ENCODE data around the gene TIGD6.
"Not testable (repeated sequence)": the region's sequence is repeated elsewhere in the genome, so short reads cannot be mapped to it uniquely, and the experiment has no call there.

TIGD6 gene

DNA sequence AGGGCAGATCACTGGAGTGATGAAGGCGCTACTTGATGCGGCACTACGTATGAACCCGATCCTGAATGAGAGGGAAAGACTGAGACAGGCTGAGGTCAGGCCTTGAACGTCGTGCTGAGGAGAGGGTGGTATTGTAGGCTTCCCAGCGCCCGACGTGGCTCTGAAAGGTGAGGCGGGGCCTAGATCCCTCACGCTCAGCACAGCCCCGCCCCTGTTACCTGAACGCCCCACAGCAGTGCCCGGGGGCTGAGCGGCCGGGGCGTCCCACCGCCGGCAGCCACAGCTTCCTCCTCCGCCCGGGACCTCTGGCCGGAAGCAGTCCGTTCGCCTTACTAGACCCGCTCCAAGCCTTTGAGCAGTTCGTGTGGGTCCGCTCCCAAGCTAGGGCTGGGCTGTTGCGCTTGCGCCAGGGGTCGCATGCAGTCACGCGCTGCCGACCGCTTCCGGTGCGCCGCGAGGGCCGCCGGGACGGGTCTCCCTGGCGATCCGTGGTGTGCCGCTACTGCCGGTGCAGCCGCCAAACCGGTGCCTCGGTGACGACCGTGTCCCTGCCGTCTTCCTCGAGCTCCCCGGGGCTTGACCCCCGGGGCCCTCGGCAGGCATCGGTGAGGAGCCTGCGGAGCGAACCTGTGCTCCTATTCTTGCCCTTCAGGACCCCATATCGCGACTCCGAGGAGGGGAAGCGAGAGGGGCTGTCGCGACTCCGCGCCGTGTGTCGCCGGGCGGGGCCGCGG is at the start of gene TIGD6, which contains the start of gene HMGXB3:
Gene TIGD6, minus strand, starts transcription at position 399 of the 734 bp plus-strand sequence. CDS start 4,306 bp downstream, outside the sequence.
Gene HMGXB3, plus strand, starts transcription at position 484 of the 734 bp plus-strand sequence. CDS start 4,114 bp downstream, outside the sequence.
- H3K27me3 Mint-ChIP-seq: no peaks in the 10 kb centered on the region
- peaks cover 45% of the 10 kb centered on the region for H3K4me1 Mint-ChIP-seq
- H3K27ac Mint-ChIP-seq: peak within 1 kb of the TSS; percentile 99
- peak within 1 kb of the TSS; percentile 98 for H3K4me3 Mint-ChIP-seq
- no peaks in the 10 kb centered on the region for H3K9me3 Mint-ChIP-seq
- peaks cover 17% of the 10 kb centered on the region for H3K36me3 Mint-ChIP-seq

- Mint-ChIP-seq H3K36me3 (peaks cover 22% of the 10 kb centered on the region), H3K4me1 (peaks cover 16% of the 10 kb centered on the region), H3K27me3 (no peaks in the 10 kb centered on the region), H3K27ac (no peak overlapping the region), H3K4me3 (no peak overlapping the region), H3K9me3 (no peaks in the 10 kb centered on the region)
Observed at GRCh38 chr5:150046031-150046430, 45.6 kb upstream of the TIGD6 start.

GRCh38 chr5:150045549-150045948 is 45.1 kb upstream of the TIGD6 start:
- no peak overlapping the region for H3K4me3 Mint-ChIP-seq
- peaks cover 19% of the 10 kb centered on the region for H3K36me3 Mint-ChIP-seq
- H3K9me3 Mint-ChIP-seq: no peaks in the 10 kb centered on the region
- H3K4me1 Mint-ChIP-seq: peaks cover 16% of the 10 kb centered on the region
- H3K27ac Mint-ChIP-seq: peak overlapping the region; percentile 38
- no peaks in the 10 kb centered on the region for H3K27me3 Mint-ChIP-seq

GRCh38 chr5:150044712-150045111 is 44.3 kb upstream of the TIGD6 start:
- H3K4me1 Mint-ChIP-seq: peaks cover 16% of the 10 kb centered on the region
- peaks cover 18% of the 10 kb centered on the region for H3K36me3 Mint-ChIP-seq
- H3K4me3 Mint-ChIP-seq: no peak overlapping the region
- H3K27me3 Mint-ChIP-seq: no peaks in the 10 kb centered on the region
- H3K27ac Mint-ChIP-seq: no peak overlapping the region
- H3K9me3 Mint-ChIP-seq: no peaks in the 10 kb centered on the region

DNA sequence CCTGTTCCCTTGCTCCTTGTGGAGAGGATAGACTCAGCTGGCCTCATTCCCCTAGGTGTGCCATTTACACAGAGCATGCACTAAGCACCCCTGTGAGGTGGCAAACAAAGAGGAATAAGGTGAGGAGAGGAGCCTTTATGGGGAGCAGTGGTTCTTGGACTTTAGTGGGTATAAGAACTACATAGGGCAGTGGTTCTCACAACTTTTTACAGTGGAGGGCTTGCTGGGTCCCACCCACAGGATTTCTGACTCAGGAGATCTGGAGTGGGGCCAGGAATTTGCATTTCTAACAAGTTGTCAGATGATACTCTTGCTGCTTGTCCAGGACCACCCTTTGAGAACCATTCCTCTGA is 43.9 kb upstream of the TIGD6 start:
- Mint-ChIP-seq H3K9me3 (no peaks in the 10 kb centered on the region), H3K36me3 (peaks cover 18% of the 10 kb centered on the region), H3K27ac (peak overlapping the region; percentile 63), H3K4me1 (peaks cover 16% of the 10 kb centered on the region), H3K4me3 (no peak overlapping the region), H3K27me3 (no peaks in the 10 kb centered on the region)

DNA sequence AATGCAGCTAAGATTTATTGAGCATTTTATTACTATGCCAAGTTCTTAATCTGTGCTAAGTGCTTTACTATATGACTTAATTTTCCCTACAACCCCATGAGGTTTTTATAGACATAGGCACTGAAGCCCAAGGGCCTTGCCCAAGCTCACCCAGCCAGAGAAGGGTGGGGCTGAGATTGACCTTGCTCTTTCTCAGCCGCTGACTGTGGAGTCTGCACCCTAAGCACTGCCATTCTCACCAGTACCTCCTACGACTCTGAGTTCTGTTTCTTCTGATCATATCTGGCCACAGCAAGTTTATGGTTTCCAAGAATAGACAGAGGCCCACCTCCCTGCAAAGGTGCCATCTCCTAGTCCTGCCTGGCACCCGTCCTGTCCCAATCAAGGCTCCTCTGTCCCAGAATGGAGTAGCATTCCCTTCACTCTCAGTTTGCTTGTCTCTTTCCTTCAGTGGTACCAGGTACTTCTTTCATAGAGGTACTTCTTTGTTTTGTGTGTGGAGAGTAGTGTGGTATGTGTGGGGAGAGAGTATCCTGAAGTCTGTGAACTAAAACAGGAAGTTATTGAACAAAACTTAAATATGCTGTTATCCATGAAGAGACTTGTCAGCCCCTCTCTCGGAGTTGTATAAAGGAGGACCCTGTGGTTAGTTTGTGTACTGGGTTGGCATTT is 43.3 kb upstream of the TIGD6 start:
- Mint-ChIP-seq H3K27ac (peak overlapping the region; percentile 63), H3K36me3 (peaks cover 18% of the 10 kb centered on the region), H3K9me3 (no peaks in the 10 kb centered on the region), H3K27me3 (no peaks in the 10 kb centered on the region), H3K4me3 (no peak overlapping the region), H3K4me1 (peaks cover 16% of the 10 kb centered on the region)

- no peak overlapping the region for H3K4me3 Mint-ChIP-seq
- peaks cover 22% of the 10 kb centered on the region for H3K36me3 Mint-ChIP-seq
- H3K9me3 Mint-ChIP-seq: no peaks in the 10 kb centered on the region
- no peak overlapping the region for H3K27ac Mint-ChIP-seq
- H3K4me1 Mint-ChIP-seq: peaks cover 16% of the 10 kb centered on the region
- H3K27me3 Mint-ChIP-seq: no peaks in the 10 kb centered on the region
Observed at GRCh38 chr5:150042459-150042858, 42.0 kb upstream of the TIGD6 start.

DNA sequence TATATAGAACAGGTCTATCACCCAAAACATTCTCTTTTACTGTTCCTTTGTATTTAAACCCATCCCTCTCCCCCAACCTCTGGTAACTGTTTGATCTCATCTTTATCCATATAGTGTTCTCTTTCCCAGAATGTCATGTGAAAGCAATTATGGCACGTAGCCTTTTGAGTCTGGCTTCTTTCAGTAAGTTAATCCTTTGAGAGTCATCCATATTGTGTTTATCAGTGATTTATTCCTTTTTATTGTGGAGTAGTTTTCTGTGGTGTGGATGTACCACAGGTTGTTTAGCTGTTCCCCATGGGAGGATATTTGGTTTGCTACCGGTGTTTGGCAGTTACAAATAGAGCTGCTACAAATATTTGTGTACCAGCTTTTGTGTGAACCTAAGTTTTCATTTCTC is 38.1 kb upstream of the TIGD6 start:
- Mint-ChIP-seq H3K36me3 (peaks cover 28% of the 10 kb centered on the region), H3K4me1 (peaks cover 10% of the 10 kb centered on the region), H3K27ac (no peak overlapping the region), H3K27me3 (no peaks in the 10 kb centered on the region), H3K4me3 (no peak overlapping the region), H3K9me3 (no peaks in the 10 kb centered on the region)

DNA sequence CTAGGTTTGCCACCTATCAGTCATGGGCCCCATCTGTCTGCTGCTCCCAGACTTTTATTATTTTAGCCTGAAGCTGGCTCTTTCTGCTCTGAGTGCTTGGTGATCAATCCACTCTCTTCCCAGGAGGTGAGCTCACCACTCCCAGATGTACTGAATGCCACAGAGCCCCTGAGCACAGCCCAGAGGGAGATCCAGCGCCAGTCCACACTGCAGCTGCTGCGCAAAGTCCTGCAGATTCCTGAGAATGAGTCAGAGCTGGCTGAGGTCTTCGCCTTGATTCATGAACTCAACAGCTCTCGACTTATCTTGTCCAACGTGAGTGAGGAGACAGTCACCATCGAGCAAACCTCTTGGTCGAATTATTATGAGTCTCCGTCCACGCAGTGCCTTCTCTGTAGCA is 36.1 kb upstream of the TIGD6 start:
- no peak overlapping the region for H3K27ac Mint-ChIP-seq
- H3K4me3 Mint-ChIP-seq: no peak overlapping the region
- H3K36me3 Mint-ChIP-seq: peaks cover 27% of the 10 kb centered on the region
- H3K4me1 Mint-ChIP-seq: no peaks in the 10 kb centered on the region
- no peaks in the 10 kb centered on the region for H3K27me3 Mint-ChIP-seq
- no peaks in the 10 kb centered on the region for H3K9me3 Mint-ChIP-seq

GRCh38 chr5:150035139-150035895 is 34.9 kb upstream of the TIGD6 start:
- Mint-ChIP-seq H3K4me1 (no peaks in the 10 kb centered on the region), H3K27me3 (no peaks in the 10 kb centered on the region), H3K36me3 (peaks cover 29% of the 10 kb centered on the region), H3K27ac (no peak overlapping the region), H3K9me3 (no peaks in the 10 kb centered on the region), H3K4me3 (no peak overlapping the region)

DNA sequence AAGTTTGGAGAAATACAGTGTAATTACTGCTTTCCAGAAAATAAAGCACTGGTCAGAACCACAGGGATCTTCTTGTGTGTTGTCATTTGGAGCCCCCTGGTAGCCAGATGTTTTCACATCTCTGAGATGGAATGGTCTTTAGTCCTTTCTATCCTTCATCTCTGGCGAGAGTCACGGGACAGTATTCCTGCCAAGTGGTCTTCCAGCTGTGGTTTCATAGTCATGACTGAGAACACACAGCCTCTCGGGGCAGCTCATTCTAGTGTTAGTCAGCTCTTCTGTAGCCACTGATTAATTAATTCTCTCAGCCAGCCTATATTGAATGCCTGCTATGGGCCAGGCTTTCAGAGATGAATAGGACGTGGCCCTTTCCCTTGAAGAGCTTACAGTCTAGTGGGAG is 34.2 kb upstream of the TIGD6 start:
- no peaks in the 10 kb centered on the region for H3K27me3 Mint-ChIP-seq
- H3K4me1 Mint-ChIP-seq: no peaks in the 10 kb centered on the region
- H3K4me3 Mint-ChIP-seq: no peak overlapping the region
- peak overlapping the region; percentile 17 for H3K27ac Mint-ChIP-seq
- no peaks in the 10 kb centered on the region for H3K9me3 Mint-ChIP-seq
- H3K36me3 Mint-ChIP-seq: peaks cover 29% of the 10 kb centered on the region

DNA sequence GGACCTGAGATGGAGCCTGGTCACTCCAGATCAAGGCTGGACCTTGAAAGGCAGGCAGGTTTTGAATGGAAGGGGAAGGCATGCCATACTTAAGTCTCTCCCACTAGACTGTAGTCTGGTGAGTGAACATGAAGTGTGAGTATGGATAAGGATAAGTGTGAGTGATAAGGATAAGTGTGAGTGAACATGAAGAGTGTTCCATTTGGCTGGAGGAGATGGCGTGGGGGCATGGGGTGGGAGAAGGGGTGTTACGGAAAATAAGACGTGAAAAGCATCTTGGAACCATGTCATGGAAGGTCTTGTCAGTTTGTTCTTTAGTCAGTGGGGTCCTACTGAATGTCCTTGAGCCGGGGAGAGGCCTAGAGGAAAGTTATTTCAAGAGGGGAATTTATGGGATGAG is 32.9 kb upstream of the TIGD6 start:
- H3K36me3 Mint-ChIP-seq: peaks cover 31% of the 10 kb centered on the region
- no peak overlapping the region for H3K4me3 Mint-ChIP-seq

GRCh38 chr5:150028047-150028446 is 27.6 kb upstream of the TIGD6 start:
- not testable (repeated sequence) for H3K9me3 Mint-ChIP-seq, H3K4me3 Mint-ChIP-seq, H3K4me1 Mint-ChIP-seq, H3K27ac Mint-ChIP-seq, H3K27me3 Mint-ChIP-seq
- peaks cover 23% of the 10 kb centered on the region for H3K36me3 Mint-ChIP-seq

More for the DNA sequence above, 32.9 kb upstream of the TIGD6 start:
- Mint-ChIP-seq H3K9me3 (no peaks in the 10 kb centered on the region), H3K27ac (no peak overlapping the region), H3K27me3 (no peaks in the 10 kb centered on the region), H3K4me1 (no peaks in the 10 kb centered on the region)

GRCh38 chr5:150026682-150027172 is 26.3 kb upstream of the TIGD6 start:
- Mint-ChIP-seq H3K27me3 (no peaks in the 10 kb centered on the region), H3K4me3 (no peak overlapping the region), H3K27ac (no peak overlapping the region), H3K9me3 (no peaks in the 10 kb centered on the region), H3K4me1 (peaks cover 6% of the 10 kb centered on the region), H3K36me3 (peaks cover 25% of the 10 kb centered on the region)

DNA sequence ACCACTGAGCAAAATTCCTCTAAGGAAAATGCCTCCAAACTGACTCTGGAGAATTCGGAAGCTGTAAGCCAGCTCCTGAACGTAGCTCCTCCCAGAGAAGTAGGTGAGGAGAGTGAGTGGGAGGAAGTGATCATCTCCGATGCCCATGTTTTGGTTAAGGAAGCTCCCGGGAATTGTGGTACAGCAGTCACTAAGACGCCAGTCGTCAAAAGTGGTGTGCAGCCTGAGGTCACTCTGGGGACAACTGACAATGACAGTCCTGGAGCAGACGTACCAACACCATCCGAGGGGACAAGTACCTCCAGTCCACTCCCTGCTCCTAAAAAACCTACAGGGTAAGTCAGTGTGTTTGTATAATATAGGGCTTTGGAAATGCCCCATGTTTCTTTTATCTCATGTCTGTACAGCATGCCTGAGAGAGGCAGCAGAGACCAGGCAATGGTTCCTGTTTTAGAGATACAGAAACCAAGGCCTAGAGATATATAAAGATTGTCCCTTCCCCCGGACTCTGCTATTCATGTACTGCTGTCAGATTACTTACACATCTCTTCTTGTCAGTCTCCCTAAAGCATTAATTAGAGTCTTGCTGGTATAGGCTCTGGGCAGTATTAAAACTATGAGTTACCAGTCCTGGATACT is 24.0 kb upstream of the TIGD6 start:
- no peaks in the 10 kb centered on the region for H3K9me3 Mint-ChIP-seq
- peaks cover 9% of the 10 kb centered on the region for H3K4me1 Mint-ChIP-seq
- no peak overlapping the region for H3K27ac Mint-ChIP-seq
- no peak overlapping the region for H3K4me3 Mint-ChIP-seq
- H3K27me3 Mint-ChIP-seq: no peaks in the 10 kb centered on the region
- peaks cover 24% of the 10 kb centered on the region for H3K36me3 Mint-ChIP-seq

Data from activated naive CD4-positive, alpha-beta T cell treated with anti-CD3 and anti-CD28 coated beads, Interleukin-2, amount 50 U/mL, for 24 hours (primary cell).